ENCODE measurements around the gene RAB2B.

- TF ChIP-seq CTCF (IDR thresholded peaks at IDR 0.05) = no peak
- no peak for TF ChIP-seq USF1 (IDR thresholded peaks at IDR 0.05; ENCODE audit: borderline replicate concordance, low read depth)
- TF ChIP-seq TCF12 (IDR thresholded peaks at IDR 0.05) = no peak
- TF ChIP-seq GATA2 (CRISPR knock-in tag; IDR thresholded peaks at IDR 0.05) = peak; percentile 40; the same call in 1 of the 2 replicates
- TF ChIP-seq POLR2AphosphoS5 (IDR thresholded peaks at IDR 0.05; ENCODE audit: low read depth, low read length) = no peak; the same call in 1 of the 2 replicates
- no peak for TF ChIP-seq YY1 (IDR thresholded peaks at IDR 0.05; ENCODE audit: low read depth)
- TF ChIP-seq EZH2phosphoT487 (IDR thresholded peaks at IDR 0.05; ENCODE audit: borderline replicate concordance, low read depth) = no peak
- no peak for TF ChIP-seq FOXJ3 (CRISPR knock-in tag; IDR thresholded peaks at IDR 0.05)
- no peak for TF ChIP-seq SMC3 (IDR thresholded peaks at IDR 0.05; ENCODE audit: low read depth, low read length)
- no peak for TF ChIP-seq RXRA (IDR thresholded peaks at IDR 0.05; ENCODE audit: borderline replicate concordance, low read depth)
These were observed 49.4 kb upstream of the RAB2B start, which contains the start of gene SALL2 for GRCh38 chr14:21525962-21526671.
